Measurements from ENCODE around the gene LIN52. TPM values are rescaled to one million over a fixed set of nuclear protein-coding genes. Genes with fewer than 3 reads are reported as not detected.

LIN52 gene
- total RNA-seq, 2 donors from 2014 or later = 3.5 to 7.5 TPM

- TF ChIP-seq, protein P1, sequence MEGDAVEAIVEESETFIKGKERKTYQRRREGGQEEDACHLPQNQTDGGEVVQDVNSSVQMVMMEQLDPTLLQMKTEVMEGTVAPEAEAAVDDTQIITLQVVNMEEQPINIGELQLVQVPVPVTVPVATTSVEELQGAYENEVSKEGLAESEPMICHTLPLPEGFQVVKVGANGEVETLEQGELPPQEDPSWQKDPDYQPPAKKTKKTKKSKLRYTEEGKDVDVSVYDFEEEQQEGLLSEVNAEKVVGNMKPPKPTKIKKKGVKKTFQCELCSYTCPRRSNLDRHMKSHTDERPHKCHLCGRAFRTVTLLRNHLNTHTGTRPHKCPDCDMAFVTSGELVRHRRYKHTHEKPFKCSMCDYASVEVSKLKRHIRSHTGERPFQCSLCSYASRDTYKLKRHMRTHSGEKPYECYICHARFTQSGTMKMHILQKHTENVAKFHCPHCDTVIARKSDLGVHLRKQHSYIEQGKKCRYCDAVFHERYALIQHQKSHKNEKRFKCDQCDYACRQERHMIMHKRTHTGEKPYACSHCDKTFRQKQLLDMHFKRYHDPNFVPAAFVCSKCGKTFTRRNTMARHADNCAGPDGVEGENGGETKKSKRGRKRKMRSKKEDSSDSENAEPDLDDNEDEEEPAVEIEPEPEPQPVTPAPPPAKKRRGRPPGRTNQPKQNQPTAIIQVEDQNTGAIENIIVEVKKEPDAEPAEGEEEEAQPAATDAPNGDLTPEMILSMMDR (IDR thresholded peaks at IDR 0.05) = no peak
- Histone ChIP-seq H3K27me3 (no peaks in the 10 kb centered on the region), H3K4me3 (no peak overlapping the region)
These were observed 119.7 kb downstream of the LIN52 start for GRCh38 chr14:74204491-74204890.

DNA sequence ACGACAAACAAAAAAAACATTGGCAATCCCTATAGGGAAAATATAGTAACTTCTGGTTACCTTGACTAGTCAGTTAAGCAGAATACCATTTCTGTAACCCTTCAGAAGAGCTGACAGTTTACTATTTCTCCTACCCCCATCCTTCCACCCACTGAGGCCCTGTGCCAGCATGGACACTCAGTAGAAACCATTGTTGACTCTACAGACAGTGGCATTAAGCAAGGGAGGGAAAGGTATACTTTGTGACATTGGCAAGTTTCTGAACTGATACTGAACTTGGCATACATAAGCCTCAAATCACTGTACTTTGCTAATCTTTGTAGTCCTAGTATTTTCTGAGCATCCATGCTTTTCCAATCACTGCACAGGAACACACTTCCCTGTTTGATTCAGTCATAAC, 121.1 kb downstream of the LIN52 start:
- DNase-seq = no peak
- Histone ChIP-seq H3K9ac (ENCODE audit: low read depth in 2 of 2, low read length in 2 of 2) (peak overlapping the region in 1 of 2 donors; percentile 12), H3K9me3 (no peaks in the 10 kb centered on the region), H3K27me3 (no peaks in the 10 kb centered on the region), H3K4me3 (no peak overlapping the region), H3K27ac (no peak overlapping the region), H3K36me3 (no peaks in the 10 kb centered on the region), H3K4me1 (no peaks in the 10 kb centered on the region)
- intact Hi-C loops (cut with DNase I) = no loop called here
- TF ChIP-seq, protein P1 (IDR thresholded peaks at IDR 0.05) = no peak

More at GRCh38 chr14:74204491-74204890, 119.7 kb downstream of the LIN52 start:
- Histone ChIP-seq H3K9me3 (no peaks in the 10 kb centered on the region), H3K4me1 (no peaks in the 10 kb centered on the region), H3K36me3 (no peaks in the 10 kb centered on the region), H3K27ac (no peak overlapping the region), H3K9ac (ENCODE audit: low read depth in 2 of 2, low read length in 2 of 2) (no peak overlapping the region)
- DNase-seq = no peak
- intact Hi-C loops (cut with DNase I) = no loop called here

DNA sequence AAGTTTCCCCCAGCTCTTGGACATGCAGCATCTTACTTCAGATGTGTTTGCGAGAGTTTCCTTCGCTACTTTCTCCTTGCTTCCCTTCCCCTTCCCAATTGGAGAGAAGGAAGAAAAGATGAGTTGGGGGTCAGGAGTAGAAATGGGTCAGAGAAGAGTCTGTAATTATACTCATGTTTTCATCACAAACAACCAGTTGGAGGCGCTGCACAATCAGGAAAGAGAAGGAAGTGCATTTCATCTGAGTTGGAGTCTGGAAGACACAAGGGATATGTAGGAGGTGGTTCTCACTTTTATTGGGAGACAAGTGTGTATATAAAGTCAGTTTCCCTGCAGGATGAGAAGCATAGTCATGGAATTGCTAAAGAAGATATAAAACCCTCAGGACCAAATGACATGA, 123.2 kb downstream of the LIN52 start:
- Histone ChIP-seq H3K27me3 (no peaks in the 10 kb centered on the region), H3K36me3 (no peaks in the 10 kb centered on the region), H3K27ac (no peak overlapping the region), H3K4me1 (no peaks in the 10 kb centered on the region), H3K9ac (ENCODE audit: low read depth in 2 of 2, low read length in 2 of 2) (no peak overlapping the region), H3K4me3 (no peak overlapping the region), H3K9me3 (no peaks in the 10 kb centered on the region)
- TF ChIP-seq, protein P1 (IDR thresholded peaks at IDR 0.05) = no peak
- DNase-seq = no peak
- intact Hi-C loops (cut with DNase I) = no loop called here

GRCh38 chr14:74208642-74209041, 123.9 kb downstream of the LIN52 start:
- no peaks in the 10 kb centered on the region for H3K36me3 ChIP-seq
- no peaks in the 10 kb centered on the region for H3K27me3 ChIP-seq
- no peak overlapping the region for H3K4me3 ChIP-seq
- intact Hi-C loops (cut with DNase I) = no loop called here
- no peaks in the 10 kb centered on the region for H3K9me3 ChIP-seq
- no peak for DNase-seq
- no peaks in the 10 kb centered on the region for H3K4me1 ChIP-seq
- H3K27ac ChIP-seq = no peak overlapping the region
- no peak overlapping the region for H3K9ac ChIP-seq (ENCODE audit: low read depth in 2 of 2, low read length in 2 of 2)
- TF ChIP-seq, protein P1 (IDR thresholded peaks at IDR 0.05) = no peak

GRCh38 chr14:74211945-74212580, 127.3 kb downstream of the LIN52 start:
- DNase-seq = no peak
- intact Hi-C loops (cut with DNase I) = no loop called here
- Histone ChIP-seq H3K27ac (no peak overlapping the region), H3K4me1 (no peaks in the 10 kb centered on the region), H3K9ac (ENCODE audit: low read depth in 2 of 2, low read length in 2 of 2) (no peak overlapping the region), H3K9me3 (no peaks in the 10 kb centered on the region), H3K4me3 (no peak overlapping the region), H3K36me3 (no peaks in the 10 kb centered on the region), H3K27me3 (no peaks in the 10 kb centered on the region)
- TF ChIP-seq, protein P1 (IDR thresholded peaks at IDR 0.05) = no peak

All from colonic mucosa (tissue), 4 donors.